Skeletal muscle tissue (tissue), 4 donors: ENCODE data around the gene TIGD3. TPM values are rescaled to one million over a fixed set of nuclear protein-coding genes. Genes with fewer than 3 reads are reported as not detected.
A peak's percentile ranks its signal among the peaks of the same experiment; 100 is the strongest.

ENCODE experiments used
- H3K27ac ChIP-seq: one replicate; pipeline ENCODE4 v1.7.0; 2013; ENCODE audit warnings: mild to moderate bottlenecking, low read depth, low read length, inconsistent platforms
- H3K27me3 ChIP-seq, 3 donors: one replicate each; pipeline ENCODE4 v1.7.0; 2013; ENCODE audit warnings: low read length in 3 of 3; ENCODE audit not compliant: control insufficient read depth in 3 of 3, insufficient read depth in 3 of 3
- H3K36me3 ChIP-seq, 3 donors: one replicate each; pipeline ENCODE4 v1.7.0; 2013; ENCODE audit warnings: low read length in 3 of 3; ENCODE audit not compliant: control insufficient read depth in 3 of 3, insufficient read depth in 3 of 3
- H3K4me1 ChIP-seq, 3 donors: one replicate each; pipeline ENCODE4 v1.7.0; 2013; ENCODE audit warnings: low read length in 3 of 3, mild to moderate bottlenecking in 3 of 3; ENCODE audit not compliant: control insufficient read depth in 3 of 3, insufficient read depth in 3 of 3
- H3K4me3 ChIP-seq, 3 donors: one replicate each; pipeline ENCODE4 v1.7.0; 2013; ENCODE audit warnings: low read length in 3 of 3
- H3K9ac ChIP-seq, 3 donors: one replicate each; pipeline ENCODE4 v1.7.0; 2013; ENCODE audit warnings: low read length in 3 of 3, mild to moderate bottlenecking in 3 of 3, moderate library complexity in 2 of 3, low read depth in 1 of 3
- H3K9me3 ChIP-seq, 3 donors: one replicate each; pipeline ENCODE4 v1.7.0; 2013; ENCODE audit warnings: low read length in 3 of 3; ENCODE audit not compliant: control insufficient read depth in 3 of 3
- total RNA-seq: library from RNA; depleted of rRNA; stranded (reverse); fragments of >200 nt; gene quantifications from one replicate; pipeline ENCODE4 v1.2.3, GENCODE V29; 2014
- donor health status: Osteomylitis.

The TIGD3 gene
- total RNA-seq, 1 donor from 2014 or later: not detected

DNA sequence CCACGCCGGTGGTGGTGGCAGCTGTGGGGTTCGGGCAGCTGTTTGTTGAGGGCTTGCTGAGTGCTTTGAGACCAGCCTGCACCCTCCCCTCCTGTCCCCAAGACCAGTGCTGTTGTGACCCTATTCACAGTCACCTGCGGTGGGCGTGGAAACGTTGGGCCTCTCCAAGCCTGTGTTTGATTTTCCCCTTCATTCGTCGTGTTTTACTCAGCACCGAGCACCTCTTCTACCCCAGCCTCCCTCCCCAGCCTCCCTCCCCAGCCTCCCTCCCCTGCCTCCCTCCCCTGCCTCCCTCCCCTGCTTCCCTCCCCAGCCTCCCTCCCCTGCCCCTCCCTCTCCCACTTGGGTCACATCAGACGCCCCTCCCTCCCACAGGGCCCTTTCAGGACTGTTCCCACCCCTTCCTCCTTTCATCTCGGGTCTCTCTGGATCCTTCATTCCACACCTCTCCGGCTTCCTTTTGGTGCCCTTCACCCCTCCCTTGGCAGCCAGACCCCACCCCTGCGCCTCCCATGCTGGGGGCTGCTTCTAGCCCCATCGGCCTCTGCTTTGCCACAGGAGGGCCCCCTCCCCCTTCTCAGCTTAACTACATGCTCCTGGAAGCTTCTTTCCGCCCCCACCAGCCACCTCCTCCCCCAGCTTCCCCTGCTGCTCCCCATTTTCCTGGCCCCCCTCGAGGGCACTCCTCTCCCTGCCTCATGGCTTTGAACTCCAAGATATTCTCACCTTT is 46.7 kb downstream of the TIGD3 start:
- Histone ChIP-seq H3K27me3 (no peaks in the 10 kb centered on the region), H3K9ac (no peak overlapping the region), H3K4me1 (peaks cover 5 to 9% (median 6%) of the 10 kb centered on the region in 3 donors), H3K4me3 (no peak overlapping the region), H3K36me3 (peaks cover 27 to 48% (median 35%) of the 10 kb centered on the region in 3 donors), H3K27ac (no peak overlapping the region), H3K9me3 (no peaks in the 10 kb centered on the region)

DNA sequence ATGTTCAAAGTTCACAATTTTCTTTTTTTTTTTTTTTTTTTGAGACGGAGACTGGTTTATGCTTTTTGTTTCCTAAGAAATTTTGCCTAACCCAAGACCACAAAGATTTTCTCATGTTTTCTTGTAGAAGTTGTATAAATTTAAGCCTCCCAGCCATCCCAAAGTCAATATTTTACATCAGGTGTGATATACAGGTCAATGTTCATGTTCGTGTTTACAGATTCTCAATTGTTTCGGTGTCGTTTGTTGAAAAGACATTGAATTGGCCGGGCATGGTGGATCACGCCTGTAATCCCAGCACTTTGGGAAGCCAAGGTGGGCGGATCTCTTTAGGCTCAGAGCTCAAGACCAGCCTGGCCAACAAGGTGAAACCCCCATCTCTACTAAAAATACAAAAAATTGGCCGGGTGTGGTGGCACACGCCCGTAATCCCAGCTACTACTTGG is 47.3 kb downstream of the TIGD3 start:
- Histone ChIP-seq H3K36me3 (peaks cover 27 to 46% (median 35%) of the 10 kb centered on the region in 3 donors), H3K9ac (no peak overlapping the region), H3K27ac (no peak overlapping the region), H3K27me3 (no peaks in the 10 kb centered on the region), H3K4me3 (no peak overlapping the region), H3K4me1 (peaks cover 5 to 9% (median 6%) of the 10 kb centered on the region in 3 donors), H3K9me3 (no peaks in the 10 kb centered on the region)

DNA sequence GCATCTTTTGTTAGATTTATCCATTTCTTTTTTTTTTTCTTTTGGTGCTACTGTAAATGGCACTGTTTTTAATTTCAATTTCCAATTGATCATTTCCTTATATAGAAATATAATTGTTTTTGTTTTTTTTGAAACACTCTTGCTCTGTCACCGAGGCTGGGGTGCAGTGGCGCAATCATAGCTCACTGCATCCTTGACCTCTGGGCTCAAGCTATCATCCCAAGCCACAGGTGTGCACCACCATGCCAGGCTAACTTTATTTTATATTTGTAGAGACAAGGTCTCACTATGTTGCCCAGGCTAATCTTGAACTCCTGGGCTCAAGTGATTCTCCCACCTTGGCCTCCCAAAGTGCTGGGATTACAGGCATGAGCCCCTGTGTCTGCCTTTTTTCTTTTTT is 48.2 kb downstream of the TIGD3 start:
- peaks cover 22 to 39% (median 27%) of the 10 kb centered on the region in 3 donors for H3K36me3 ChIP-seq
- H3K27me3 ChIP-seq: no peaks in the 10 kb centered on the region
- H3K4me1 ChIP-seq: peaks cover 5 to 9% (median 6%) of the 10 kb centered on the region in 3 donors
- no peaks in the 10 kb centered on the region for H3K9me3 ChIP-seq
- no peak overlapping the region for H3K4me3 ChIP-seq
- no peak overlapping the region for H3K9ac ChIP-seq
- H3K27ac ChIP-seq: no peak overlapping the region

DNA sequence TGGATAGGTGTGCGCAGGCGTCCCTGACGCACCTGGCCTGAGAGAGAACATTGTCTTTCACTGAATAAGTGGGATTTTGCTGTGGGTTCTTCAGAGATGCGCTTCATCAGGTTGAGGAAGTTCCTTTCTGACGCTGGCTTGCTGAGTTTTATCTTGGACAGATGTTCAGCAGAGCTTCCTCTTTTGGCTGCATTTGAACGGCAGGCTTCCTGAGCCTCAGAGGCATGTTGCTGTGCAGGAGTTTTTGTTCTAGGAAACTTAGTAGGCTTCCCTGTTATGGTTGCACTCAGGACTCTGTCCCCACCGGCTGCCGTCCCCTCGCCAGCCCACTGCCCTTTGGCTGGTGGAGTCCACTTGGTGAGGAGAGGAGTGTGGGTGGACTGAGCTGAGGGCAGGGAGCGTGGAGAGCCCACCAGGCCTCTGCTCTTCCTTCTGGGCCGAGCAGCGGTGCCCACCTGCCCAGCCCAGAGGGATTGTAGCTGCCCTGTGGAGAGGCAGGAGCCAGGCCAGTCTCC is 49.1 kb downstream of the TIGD3 start:
- H3K4me3 ChIP-seq: no peak overlapping the region
- H3K9me3 ChIP-seq: no peaks in the 10 kb centered on the region
- H3K27ac ChIP-seq: peak overlapping the region; percentile 54
- no peaks in the 10 kb centered on the region for H3K27me3 ChIP-seq
- no peak overlapping the region for H3K9ac ChIP-seq
- H3K36me3 ChIP-seq: peaks cover 27 to 35% (median 32%) of the 10 kb centered on the region in 3 donors
- peaks cover 5 to 9% (median 6%) of the 10 kb centered on the region in 3 donors for H3K4me1 ChIP-seq

DNA sequence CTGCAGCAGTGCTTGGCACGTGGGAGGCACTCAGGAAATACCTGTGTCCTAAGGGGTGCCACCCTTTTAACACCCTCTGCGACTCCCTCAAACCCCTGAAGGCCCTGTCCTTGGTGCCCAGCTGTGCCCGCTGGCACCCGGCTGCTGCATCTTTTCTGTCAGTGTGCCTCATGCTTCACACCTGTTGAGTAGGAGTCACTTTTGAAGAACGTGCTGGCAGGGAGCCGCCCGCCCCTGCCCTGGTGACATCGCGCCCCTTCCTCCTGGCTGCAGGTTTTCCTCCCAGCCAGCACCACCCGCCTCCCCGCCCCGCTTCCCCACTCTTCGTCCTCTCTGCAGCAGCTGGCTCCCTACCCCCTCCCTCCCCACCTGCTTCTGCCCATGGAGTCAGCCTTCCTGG is 49.7 kb downstream of the TIGD3 start:
- no peaks in the 10 kb centered on the region for H3K9me3 ChIP-seq
- peaks cover 5 to 9% (median 6%) of the 10 kb centered on the region in 3 donors for H3K4me1 ChIP-seq
- no peaks in the 10 kb centered on the region for H3K27me3 ChIP-seq
- peak overlapping the region; percentile 54 for H3K27ac ChIP-seq
- peaks cover 26 to 34% (median 33%) of the 10 kb centered on the region in 3 donors for H3K36me3 ChIP-seq
- no peak overlapping the region for H3K9ac ChIP-seq
- no peak overlapping the region for H3K4me3 ChIP-seq

DNA sequence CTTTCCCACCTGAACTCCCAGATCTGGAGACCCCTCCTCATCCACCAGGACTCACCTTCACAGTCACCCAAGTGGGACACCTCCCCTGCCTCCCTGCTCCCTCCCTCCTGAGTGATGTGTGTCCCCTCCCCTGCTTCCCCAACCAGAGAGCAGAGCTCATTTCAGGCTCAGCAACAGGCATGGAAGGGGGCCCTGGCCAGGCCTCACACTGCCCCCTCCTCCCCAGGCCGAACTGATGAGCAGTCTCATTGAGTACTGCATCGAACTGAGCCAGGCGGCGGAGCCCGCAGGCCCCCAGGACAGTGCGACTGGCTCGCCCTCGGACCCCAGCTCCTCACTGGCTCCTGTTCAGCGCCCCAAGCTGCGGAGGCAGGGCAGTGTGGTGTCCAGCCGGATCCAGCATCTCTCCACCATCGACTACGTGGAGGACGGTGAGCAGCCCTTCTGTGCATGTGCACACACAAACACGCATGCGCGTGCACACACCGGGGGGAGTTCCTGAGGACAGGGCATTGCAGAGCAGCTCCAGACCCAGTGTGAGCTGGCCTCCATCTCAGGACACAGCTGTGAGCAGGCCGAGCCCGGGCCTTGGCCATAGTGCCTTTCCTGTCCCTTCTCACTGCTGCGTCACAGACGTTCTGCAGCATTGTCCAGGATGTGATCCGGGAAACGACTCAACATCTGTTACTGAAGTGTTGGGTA is 50.2 kb downstream of the TIGD3 start:
- Histone ChIP-seq H3K27ac (no peak overlapping the region), H3K27me3 (no peaks in the 10 kb centered on the region), H3K9ac (no peak overlapping the region), H3K9me3 (no peaks in the 10 kb centered on the region), H3K4me3 (no peak overlapping the region), H3K36me3 (peaks cover 24 to 32% (median 29%) of the 10 kb centered on the region in 3 donors), H3K4me1 (peaks cover 5 to 9% (median 6%) of the 10 kb centered on the region in 3 donors)

Other genes starting within 250 kb of the TIGD3 start
- gene TM7SF2, start 242.9 kb upstream of the TIGD3 start, total RNA-seq: 8.4 TPM
- 4.2 TPM for gene ZNHIT2, start 237.1 kb upstream of the TIGD3 start, total RNA-seq
- 292 TPM for gene FAU, start 232.6 kb upstream of the TIGD3 start, total RNA-seq
- 21.4 TPM for gene MRPL49, start 232.4 kb upstream of the TIGD3 start, total RNA-seq
- gene SYVN1, start 220.2 kb upstream of the TIGD3 start, total RNA-seq: 19.8 TPM
- not detected for gene SPDYC, start 184.5 kb upstream of the TIGD3 start, total RNA-seq
- gene CAPN1, start 172.8 kb upstream of the TIGD3 start, total RNA-seq: 75.2 TPM
- 2.1 TPM for gene POLA2, start 92.8 kb upstream of the TIGD3 start, total RNA-seq
- 19.3 TPM for gene CDC42EP2, start 39.9 kb upstream of the TIGD3 start, total RNA-seq
- gene DPF2, start 20.9 kb upstream of the TIGD3 start, total RNA-seq: 24.5 TPM
- 3.7 TPM for gene SLC25A45, start 27.9 kb downstream of the TIGD3 start, total RNA-seq
- 8.4 TPM for gene FRMD8, start 31.9 kb downstream of the TIGD3 start, total RNA-seq
- gene NEAT1, start 68.0 kb downstream of the TIGD3 start, total RNA-seq: 26.1 TPM
- gene MALAT1, start 144.3 kb downstream of the TIGD3 start, total RNA-seq: 7,794 TPM
- gene SCYL1, start 170.3 kb downstream of the TIGD3 start, total RNA-seq: 36.0 TPM
- gene LTBP3, start 203.6 kb downstream of the TIGD3 start, total RNA-seq: 32.9 TPM
- 23.0 TPM for gene ZNRD2, start 215.7 kb downstream of the TIGD3 start, total RNA-seq
- 14.6 TPM for gene FAM89B, start 217.8 kb downstream of the TIGD3 start, total RNA-seq
- gene EHBP1L1, start 221.3 kb downstream of the TIGD3 start, total RNA-seq: 157 TPM
- not detected for gene KCNK7, start 241.0 kb downstream of the TIGD3 start, total RNA-seq